Liver (tissue), 9 donors: ENCODE data around the gene ETV6. TPM values are rescaled to one million over a fixed set of nuclear protein-coding genes. Genes with fewer than 3 reads are reported as not detected.

ENCODE experiments used
- DNase-seq: peaks from one replicate; pipeline ENCODE4 v3.0.0-alpha.2; 2017; ENCODE audit warnings: low spot score
- H3K27ac ChIP-seq, 2 donors: one replicate each; pipeline ENCODE4 v1.7.0; 2013; ENCODE audit warnings: inconsistent platforms in 2 of 2, low read length in 2 of 2, control low read depth in 1 of 2, low read depth in 1 of 2, mild to moderate bottlenecking in 1 of 2
- H3K27me3 ChIP-seq, 4 donors: one replicate each; pipeline versions ENCODE4 v1.6.1 to v1.7.0; 2013; ENCODE audit warnings: low read length in 3 of 4, inconsistent platforms in 1 of 4, mild to moderate bottlenecking in 1 of 4, moderate library complexity in 1 of 4; ENCODE audit not compliant: control insufficient read depth in 4 of 4, insufficient read depth in 4 of 4
- H3K36me3 ChIP-seq, 4 donors: one replicate each; pipeline versions ENCODE4 v1.6.1 to v1.7.0; 2013; ENCODE audit warnings: low read length in 3 of 4, mild to moderate bottlenecking in 3 of 4, low read depth in 1 of 4, moderate library complexity in 1 of 4; ENCODE audit not compliant: control insufficient read depth in 4 of 4, insufficient read depth in 3 of 4
- H3K4me1 ChIP-seq, 4 donors: one replicate each; pipeline versions ENCODE4 v1.6.1 to v1.7.0; 2013; ENCODE audit warnings: low read length in 3 of 4, mild to moderate bottlenecking in 3 of 4, moderate library complexity in 1 of 4; ENCODE audit not compliant: control insufficient read depth in 4 of 4, insufficient read depth in 4 of 4
- H3K4me3 ChIP-seq, 3 donors: one replicate each; pipeline versions ENCODE4 v1.6.1 to v1.7.0; 2013; ENCODE audit warnings: low read length in 3 of 3, control low read depth in 1 of 3, low read depth in 1 of 3, mild to moderate bottlenecking in 1 of 3
- H3K9ac ChIP-seq, 2 donors: one replicate each; pipeline ENCODE4 v1.7.0; 2013; ENCODE audit warnings: low read length in 2 of 2, mild to moderate bottlenecking in 2 of 2, moderate library complexity in 2 of 2, control low read depth in 1 of 2, low read depth in 1 of 2
- H3K9me3 ChIP-seq, 4 donors: one replicate each; pipeline versions ENCODE4 v1.6.1 to v1.7.0; 2013; ENCODE audit warnings: low read length in 3 of 4; ENCODE audit not compliant: control insufficient read depth in 4 of 4
- FOXA1 ChIP-seq: IDR thresholded peaks from 2 replicates; pipeline ENCODE4 v1.6.1; 2016; ENCODE audit warnings: antibody characterized with exemption
- FOXA2 ChIP-seq: IDR thresholded peaks from 2 replicates; pipeline ENCODE4 v1.6.1; 2016; ENCODE audit warnings: antibody characterized with exemption
- GABPA ChIP-seq, 2 donors: IDR thresholded peaks in 1 of 2; conservative IDR thresholded peaks in 1 of 2; 2 replicates each; pipeline ENCODE4 v1.6.1; 2016; ENCODE audit warnings: antibody characterized with exemption in 2 of 2, mild to moderate bottlenecking in 1 of 2, moderate library complexity in 1 of 2
- HNF4A ChIP-seq, 2 donors: conservative IDR thresholded peaks; 2 replicates each; pipeline ENCODE4 v1.6.1; 2016; ENCODE audit warnings: antibody characterized with exemption in 2 of 2, mild to moderate bottlenecking in 2 of 2
- NR2F2 ChIP-seq: IDR thresholded peaks from 2 replicates; pipeline ENCODE4 v1.6.1; 2016; ENCODE audit warnings: antibody characterized with exemption
- RAD21 ChIP-seq, 2 donors: IDR thresholded peaks; 2 replicates each; pipeline ENCODE4 v1.6.1; 2016; ENCODE audit warnings: antibody characterized with exemption in 2 of 2, mild to moderate bottlenecking in 2 of 2
- RXRA ChIP-seq, 2 donors: IDR thresholded peaks; 2 replicates each; pipeline ENCODE4 v1.6.1; 2017 to 2018; ENCODE audit warnings: antibody characterized with exemption in 2 of 2, mild to moderate bottlenecking in 1 of 2
- SP1 ChIP-seq: IDR thresholded peaks from 2 replicates; pipeline ENCODE4 v1.6.1; 2018; ENCODE audit warnings: antibody characterized with exemption, mild to moderate bottlenecking
- TAF1 ChIP-seq: conservative IDR thresholded peaks from 2 replicates; pipeline ENCODE4 v1.6.1; 2016; ENCODE audit warnings: antibody characterized with exemption, mild to moderate bottlenecking
- YY1 ChIP-seq: IDR thresholded peaks from 2 replicates; pipeline ENCODE4 v1.6.1; 2016; ENCODE audit warnings: antibody characterized with exemption, mild to moderate bottlenecking
- ZBTB33 ChIP-seq: IDR thresholded peaks from 2 replicates; pipeline ENCODE4 v1.6.1; 2016; ENCODE audit warnings: antibody characterized with exemption
- WGBS: extraction: QIAGEN DNeasy Blood & Tissue Kit; methylation state at CpG from one replicate; pipeline ENCODE4 v1.1.7; 2013; 5-methylcytosine and 5-hydroxymethylcytosine counted together
- polyA plus RNA-seq, 2 donors: library from polyadenylated mRNA; stranded (reverse) in 1 of 2; unstranded in 1 of 2; fragments of 200-250 nt in 1 of 2; fragments of >200 nt in 1 of 2; fragmentation: Nextera tagmentation in 1 of 2; extraction: Ambion mirVana in 1 of 2; gene quantifications; one replicate each; pipeline versions ENCODE4 v1.2.1 to v1.2.3, GENCODE V29; 2013 to 2015
- total RNA-seq, 2 donors: library from RNA; depleted of rRNA; stranded (reverse); fragments of >200 nt; gene quantifications; one replicate each; pipeline ENCODE4 v1.2.3, GENCODE V29; 2014
- TF ChIP-seq, protein P1 (sequence below): IDR thresholded peaks from 2 replicates; pipeline ENCODE4 v1.6.1; 2016; ENCODE audit warnings: antibody characterized with exemption
- TF ChIP-seq, protein P2 (sequence below): IDR thresholded peaks from 2 replicates; pipeline ENCODE4 v1.6.1; 2016; ENCODE audit warnings: antibody characterized with exemption, mild to moderate bottlenecking
- TF ChIP-seq, protein P3 (sequence below): fragments of 150-350 bp; IDR thresholded peaks from 2 replicates; pipeline ENCODE4 v1.5.1; 2017; ENCODE audit warnings: improper control_type of control experiment, low read depth, low read length; ENCODE audit not compliant: missing input control
- donor health status: healthy.
- donor health status: healthy.
- donor health status: healthy.
- donor health status: healthy.
- donor health status: healthy.

The ETV6 gene
- total and polyA plus RNA-seq, 4 donors, result 2.0 to 6.2 (median 3.5) TPM

DNA sequence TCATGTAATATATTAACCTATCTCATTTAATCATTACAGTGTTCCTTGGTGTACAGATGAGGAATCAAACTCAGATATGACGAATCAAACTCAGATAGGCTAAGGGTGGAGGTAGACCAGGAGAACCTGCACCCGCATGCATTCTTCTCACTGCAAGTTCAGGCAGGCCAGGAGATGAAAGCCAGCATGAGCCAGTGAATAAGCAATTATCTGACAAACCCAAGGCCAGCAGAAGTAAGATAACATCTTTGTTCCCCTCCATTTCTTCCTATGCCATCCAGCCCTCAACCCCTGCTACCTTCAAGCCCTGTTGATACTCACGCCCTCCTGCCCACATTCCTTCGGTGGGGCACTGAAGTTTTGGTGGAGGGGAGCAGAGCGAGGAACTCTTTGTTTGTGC, 152.2 kb downstream of the ETV6 start:
- no peaks in the 10 kb centered on the region for H3K27me3 ChIP-seq
- no peaks in the 10 kb centered on the region for H3K9me3 ChIP-seq
- H3K9ac ChIP-seq, result no peak overlapping the region
- no peak for TF ChIP-seq NR2F2
- TF ChIP-seq RXRA (IDR thresholded peaks at IDR 0.05), result no peak
- no peak for TF ChIP-seq FOXA2
- no peaks in the 10 kb centered on the region for H3K36me3 ChIP-seq
- H3K4me3 ChIP-seq, result no peak overlapping the region
- peaks cover 0 to 5% (median 3%) of the 10 kb centered on the region in 4 donors for H3K4me1 ChIP-seq
- no peak for DNase-seq
- 72% methylated on average over 5 of the region's 5 CpGs for WGBS
- H3K27ac ChIP-seq, result no peak overlapping the region

- Histone ChIP-seq H3K9me3 (no peaks in the 10 kb centered on the region), H3K9ac (no peak overlapping the region), H3K27ac (no peak overlapping the region), H3K27me3 (no peaks in the 10 kb centered on the region), H3K4me3 (no peak overlapping the region), H3K4me1 (peaks cover 0 to 3% (median under 1%) of the 10 kb centered on the region in 4 donors), H3K36me3 (no peaks in the 10 kb centered on the region)
- no peak for DNase-seq
- TF ChIP-seq, protein P1, sequence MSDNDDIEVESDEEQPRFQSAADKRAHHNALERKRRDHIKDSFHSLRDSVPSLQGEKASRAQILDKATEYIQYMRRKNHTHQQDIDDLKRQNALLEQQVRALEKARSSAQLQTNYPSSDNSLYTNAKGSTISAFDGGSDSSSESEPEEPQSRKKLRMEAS, result no peak
- no peak for TF ChIP-seq FOXA1
- TF ChIP-seq, protein P2, sequence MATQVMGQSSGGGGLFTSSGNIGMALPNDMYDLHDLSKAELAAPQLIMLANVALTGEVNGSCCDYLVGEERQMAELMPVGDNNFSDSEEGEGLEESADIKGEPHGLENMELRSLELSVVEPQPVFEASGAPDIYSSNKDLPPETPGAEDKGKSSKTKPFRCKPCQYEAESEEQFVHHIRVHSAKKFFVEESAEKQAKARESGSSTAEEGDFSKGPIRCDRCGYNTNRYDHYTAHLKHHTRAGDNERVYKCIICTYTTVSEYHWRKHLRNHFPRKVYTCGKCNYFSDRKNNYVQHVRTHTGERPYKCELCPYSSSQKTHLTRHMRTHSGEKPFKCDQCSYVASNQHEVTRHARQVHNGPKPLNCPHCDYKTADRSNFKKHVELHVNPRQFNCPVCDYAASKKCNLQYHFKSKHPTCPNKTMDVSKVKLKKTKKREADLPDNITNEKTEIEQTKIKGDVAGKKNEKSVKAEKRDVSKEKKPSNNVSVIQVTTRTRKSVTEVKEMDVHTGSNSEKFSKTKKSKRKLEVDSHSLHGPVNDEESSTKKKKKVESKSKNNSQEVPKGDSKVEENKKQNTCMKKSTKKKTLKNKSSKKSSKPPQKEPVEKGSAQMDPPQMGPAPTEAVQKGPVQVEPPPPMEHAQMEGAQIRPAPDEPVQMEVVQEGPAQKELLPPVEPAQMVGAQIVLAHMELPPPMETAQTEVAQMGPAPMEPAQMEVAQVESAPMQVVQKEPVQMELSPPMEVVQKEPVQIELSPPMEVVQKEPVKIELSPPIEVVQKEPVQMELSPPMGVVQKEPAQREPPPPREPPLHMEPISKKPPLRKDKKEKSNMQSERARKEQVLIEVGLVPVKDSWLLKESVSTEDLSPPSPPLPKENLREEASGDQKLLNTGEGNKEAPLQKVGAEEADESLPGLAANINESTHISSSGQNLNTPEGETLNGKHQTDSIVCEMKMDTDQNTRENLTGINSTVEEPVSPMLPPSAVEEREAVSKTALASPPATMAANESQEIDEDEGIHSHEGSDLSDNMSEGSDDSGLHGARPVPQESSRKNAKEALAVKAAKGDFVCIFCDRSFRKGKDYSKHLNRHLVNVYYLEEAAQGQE, result no peak
- TF ChIP-seq, protein P3, sequence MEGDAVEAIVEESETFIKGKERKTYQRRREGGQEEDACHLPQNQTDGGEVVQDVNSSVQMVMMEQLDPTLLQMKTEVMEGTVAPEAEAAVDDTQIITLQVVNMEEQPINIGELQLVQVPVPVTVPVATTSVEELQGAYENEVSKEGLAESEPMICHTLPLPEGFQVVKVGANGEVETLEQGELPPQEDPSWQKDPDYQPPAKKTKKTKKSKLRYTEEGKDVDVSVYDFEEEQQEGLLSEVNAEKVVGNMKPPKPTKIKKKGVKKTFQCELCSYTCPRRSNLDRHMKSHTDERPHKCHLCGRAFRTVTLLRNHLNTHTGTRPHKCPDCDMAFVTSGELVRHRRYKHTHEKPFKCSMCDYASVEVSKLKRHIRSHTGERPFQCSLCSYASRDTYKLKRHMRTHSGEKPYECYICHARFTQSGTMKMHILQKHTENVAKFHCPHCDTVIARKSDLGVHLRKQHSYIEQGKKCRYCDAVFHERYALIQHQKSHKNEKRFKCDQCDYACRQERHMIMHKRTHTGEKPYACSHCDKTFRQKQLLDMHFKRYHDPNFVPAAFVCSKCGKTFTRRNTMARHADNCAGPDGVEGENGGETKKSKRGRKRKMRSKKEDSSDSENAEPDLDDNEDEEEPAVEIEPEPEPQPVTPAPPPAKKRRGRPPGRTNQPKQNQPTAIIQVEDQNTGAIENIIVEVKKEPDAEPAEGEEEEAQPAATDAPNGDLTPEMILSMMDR, result no peak
- no peak for TF ChIP-seq YY1
- no peak for TF ChIP-seq RAD21 (IDR thresholded peaks at IDR 0.05)
- TF ChIP-seq ZBTB33, result no peak
- TF ChIP-seq TAF1, result no peak
- no peak for TF ChIP-seq HNF4A (conservative IDR thresholded peaks at IDR 0.05)
- TF ChIP-seq GABPA (IDR thresholded peaks at IDR 0.05 in 1 of 2, conservative IDR thresholded peaks at IDR 0.05 in 1 of 2), result no peak
- TF ChIP-seq SP1, result no peak
- 85% methylated on average over 1 of the region's 1 CpG for WGBS
Observed at GRCh38 chr12:11804130-11804529, 154.7 kb downstream of the ETV6 start.
